ENCODE results near the gene ZG16B.

GRCh38 chr16:2822158-2822495 is 8.0 kb upstream of the ZG16B start:
- TF ChIP-seq CTCF (IDR thresholded peaks at IDR 0.05) (no peak), POLR2AphosphoS5 (IDR thresholded peaks at IDR 0.05) (no peak), POLR2A (IDR thresholded peaks at IDR 0.05) (no peak), EP300 (IDR thresholded peaks at IDR 0.05) (no peak)
